ENCODE data around the gene SGCA. TPM values are rescaled to one million over a fixed set of nuclear protein-coding genes. Genes with fewer than 3 reads are reported as not detected.

Gene SGCA
- total RNA-seq, 4 donors from 2014 or later, result 1.8 to 7.8 (median 4.9) TPM

DNA sequence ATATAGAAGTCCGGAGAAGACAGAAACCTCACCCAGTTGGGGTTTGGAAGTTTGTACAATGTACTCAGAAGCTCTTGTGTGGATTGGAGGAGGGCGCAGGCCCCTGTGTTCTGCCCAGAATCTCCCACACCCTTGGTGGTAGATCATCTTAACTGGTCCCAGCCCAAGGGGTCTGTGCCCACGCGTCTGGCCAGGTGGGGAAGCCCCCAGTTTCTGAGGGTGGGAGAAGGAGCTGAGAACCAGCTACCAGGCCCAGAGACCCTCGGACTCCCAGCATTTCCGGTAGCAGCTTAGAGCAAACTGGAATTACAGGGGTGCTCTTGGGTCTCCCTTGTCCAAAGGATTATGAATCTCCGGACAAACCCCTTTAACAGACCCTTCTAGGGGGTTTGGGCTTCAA is 13.1 kb upstream of the SGCA start:
- Histone ChIP-seq H3K4me1 (peaks cover 0 to 66% (median 21%) of the 10 kb centered on the region in 4 donors), H3K27ac (peak overlapping the region; percentile 81 to 94 (median 90)), H3K36me3 (no peaks in the 10 kb centered on the region), H3K27me3 (no peaks in the 10 kb centered on the region), H3K9me3 (no peaks in the 10 kb centered on the region), H3K4me3 (peak overlapping the region in 1 of 4 donors; percentile 72)
- no peak for TF ChIP-seq POLR2A (IDR thresholded peaks at IDR 0.05)
- DNase-seq (ENCODE audit: low spot score in 2 of 2), result no peak
- WGBS, 2 donors, result 64 to 75% methylated on average over 7 of the region's 7 CpGs

DNA sequence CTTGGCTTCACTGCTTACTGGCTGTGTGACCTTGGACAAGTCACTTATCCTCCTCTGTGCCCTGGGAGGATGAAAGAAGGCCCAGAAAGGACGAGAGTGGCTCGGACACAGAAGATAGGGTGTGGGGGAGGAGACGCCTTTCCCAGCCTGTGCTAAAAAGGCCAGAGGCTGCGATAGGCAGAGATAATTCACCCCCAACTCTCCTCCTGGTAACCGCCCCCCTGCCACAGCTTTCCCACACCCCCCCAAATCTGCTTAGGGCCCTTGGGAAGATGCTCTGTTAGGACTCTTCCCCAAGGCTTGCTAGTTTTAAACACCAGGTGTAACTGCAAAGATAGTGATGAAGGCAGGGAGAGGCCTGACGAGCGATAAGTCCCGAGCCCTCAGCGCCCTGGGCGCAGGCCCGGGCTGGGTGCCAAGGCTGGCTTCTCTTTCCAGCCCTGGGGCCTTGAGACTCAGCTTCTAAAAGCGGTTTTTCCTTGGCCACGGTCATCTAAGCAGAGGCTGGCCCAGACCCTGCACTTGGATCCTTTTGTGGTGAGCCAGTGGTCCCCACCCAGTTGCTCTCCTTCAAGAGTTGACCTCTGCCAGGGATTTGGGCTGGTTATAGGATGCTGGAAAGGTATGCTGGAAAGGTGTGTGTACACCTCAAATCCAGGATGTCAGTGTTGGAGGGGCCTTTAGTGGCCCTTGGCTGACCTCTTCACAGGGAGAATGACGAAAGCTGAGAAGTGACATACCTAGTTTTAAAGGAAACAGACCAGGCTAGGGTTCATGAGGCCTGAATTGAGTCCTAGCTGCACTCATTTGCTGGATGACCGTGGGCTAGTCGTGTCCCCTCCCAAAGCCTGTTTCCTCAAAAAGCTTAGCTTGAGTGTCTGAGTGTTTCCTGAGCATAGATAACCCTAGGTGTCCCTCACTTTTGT is 11.9 kb upstream of the SGCA start:
- no peak overlapping the region for H3K4me3 ChIP-seq
- no peaks in the 10 kb centered on the region for H3K36me3 ChIP-seq
- no peaks in the 10 kb centered on the region for H3K9me3 ChIP-seq
- no peak for DNase-seq (ENCODE audit: low spot score in 2 of 2)
- TF ChIP-seq EP300 (IDR thresholded peaks at IDR 0.05) (peak in 1 of 2 donors; percentile 18), POLR2A (IDR thresholded peaks at IDR 0.05) (no peak)
- peaks cover 0 to 54% (median 17%) of the 10 kb centered on the region in 4 donors for H3K4me1 ChIP-seq
- H3K27ac ChIP-seq, result peak overlapping the region in 3 of 4 donors; percentile 24 to 92 (median 89)
- no peaks in the 10 kb centered on the region for H3K27me3 ChIP-seq
- WGBS, 2 donors, result 46 to 49% methylated on average over 14 to 16 of the region's 16 CpGs

- DNase-seq (ENCODE audit: low spot score in 2 of 2), result no peak
- H3K36me3 ChIP-seq, result no peaks in the 10 kb centered on the region
- 48% methylated on average over 1 of the region's 1 CpG for WGBS, 2 donors
- no peak for TF ChIP-seq POLR2A (IDR thresholded peaks at IDR 0.05)
- TF ChIP-seq, protein P1, sequence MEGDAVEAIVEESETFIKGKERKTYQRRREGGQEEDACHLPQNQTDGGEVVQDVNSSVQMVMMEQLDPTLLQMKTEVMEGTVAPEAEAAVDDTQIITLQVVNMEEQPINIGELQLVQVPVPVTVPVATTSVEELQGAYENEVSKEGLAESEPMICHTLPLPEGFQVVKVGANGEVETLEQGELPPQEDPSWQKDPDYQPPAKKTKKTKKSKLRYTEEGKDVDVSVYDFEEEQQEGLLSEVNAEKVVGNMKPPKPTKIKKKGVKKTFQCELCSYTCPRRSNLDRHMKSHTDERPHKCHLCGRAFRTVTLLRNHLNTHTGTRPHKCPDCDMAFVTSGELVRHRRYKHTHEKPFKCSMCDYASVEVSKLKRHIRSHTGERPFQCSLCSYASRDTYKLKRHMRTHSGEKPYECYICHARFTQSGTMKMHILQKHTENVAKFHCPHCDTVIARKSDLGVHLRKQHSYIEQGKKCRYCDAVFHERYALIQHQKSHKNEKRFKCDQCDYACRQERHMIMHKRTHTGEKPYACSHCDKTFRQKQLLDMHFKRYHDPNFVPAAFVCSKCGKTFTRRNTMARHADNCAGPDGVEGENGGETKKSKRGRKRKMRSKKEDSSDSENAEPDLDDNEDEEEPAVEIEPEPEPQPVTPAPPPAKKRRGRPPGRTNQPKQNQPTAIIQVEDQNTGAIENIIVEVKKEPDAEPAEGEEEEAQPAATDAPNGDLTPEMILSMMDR (IDR thresholded peaks at IDR 0.05), result no peak
- TF ChIP-seq EP300 (IDR thresholded peaks at IDR 0.05), result no peak
- H3K27ac ChIP-seq, result peak overlapping the region in 3 of 4 donors; percentile 18 to 92 (median 69)
- no peaks in the 10 kb centered on the region for H3K9me3 ChIP-seq
- peaks cover 0 to 47% (median 17%) of the 10 kb centered on the region in 4 donors for H3K4me1 ChIP-seq
- H3K27me3 ChIP-seq, result no peaks in the 10 kb centered on the region
- no peak overlapping the region for H3K4me3 ChIP-seq
Observed at GRCh38 chr17:50154604-50155003, 11.2 kb upstream of the SGCA start.

DNA sequence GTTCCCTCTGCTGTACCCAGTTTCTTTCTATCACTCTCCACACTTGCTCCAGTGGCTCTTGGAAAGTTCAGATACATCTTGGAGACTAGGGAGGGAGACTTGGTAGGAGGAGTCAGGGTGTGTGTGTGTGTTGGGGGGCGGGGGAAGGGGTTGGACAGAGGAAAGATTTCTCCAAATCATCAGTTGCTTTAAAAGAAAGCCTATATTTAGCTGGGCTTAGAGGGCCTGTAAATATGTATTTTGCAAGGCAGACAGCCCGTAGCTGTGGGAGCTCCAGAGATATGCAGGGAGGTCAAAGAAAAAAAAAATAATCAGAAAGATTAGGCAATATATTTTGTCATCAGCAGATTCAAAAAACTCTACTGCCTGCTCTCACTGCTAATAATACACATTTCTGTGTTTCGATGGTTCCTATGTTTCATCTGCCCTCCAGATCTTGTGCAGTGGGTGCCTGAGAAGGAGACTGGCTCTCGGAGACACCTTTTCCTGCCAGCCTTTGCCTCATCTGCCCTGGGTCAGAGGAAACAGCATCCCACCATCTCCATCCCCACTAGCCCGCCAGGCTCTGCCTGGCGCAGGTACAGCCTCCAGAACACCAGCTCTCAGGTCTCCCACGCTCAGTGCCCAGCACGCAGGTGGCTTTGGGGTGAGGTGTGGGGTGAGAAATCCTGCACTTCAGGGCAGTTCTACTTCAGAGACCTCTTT is 10.5 kb upstream of the SGCA start:
- 61 to 63% methylated on average over 8 of the region's 8 CpGs for WGBS, 2 donors
- Histone ChIP-seq H3K4me1 (peaks cover 0 to 46% (median 17%) of the 10 kb centered on the region in 4 donors), H3K27me3 (no peaks in the 10 kb centered on the region), H3K36me3 (no peaks in the 10 kb centered on the region), H3K27ac (peak overlapping the region in 3 of 4 donors; percentile 50 to 92 (median 69)), H3K9me3 (no peaks in the 10 kb centered on the region), H3K4me3 (no peak overlapping the region)
- TF ChIP-seq, protein P1 (IDR thresholded peaks at IDR 0.05), result no peak
- TF ChIP-seq EP300 (IDR thresholded peaks at IDR 0.05), result no peak
- DNase-seq (ENCODE audit: low spot score in 2 of 2), result no peak

GRCh38 chr17:50157891-50158290 is 7.9 kb upstream of the SGCA start:
- 71 to 74% methylated on average over 4 of the region's 4 CpGs for WGBS, 2 donors
- peaks cover 0 to 44% (median 16%) of the 10 kb centered on the region in 4 donors for H3K4me1 ChIP-seq
- H3K9me3 ChIP-seq, result no peaks in the 10 kb centered on the region
- no peak overlapping the region for H3K4me3 ChIP-seq
- TF ChIP-seq EP300 (IDR thresholded peaks at IDR 0.05), result no peak
- no peak for TF ChIP-seq POLR2A (IDR thresholded peaks at IDR 0.05)
- TF ChIP-seq, protein P1 (IDR thresholded peaks at IDR 0.05), result no peak
- no peaks in the 10 kb centered on the region for H3K27me3 ChIP-seq
- H3K27ac ChIP-seq, result no peak overlapping the region
- no peak for DNase-seq (ENCODE audit: low spot score in 2 of 2)
- H3K36me3 ChIP-seq, result no peaks in the 10 kb centered on the region

Data from tibial nerve (tissue), 4 donors.